PC-3 (cell line): Measurements from ENCODE around the gene LONRF3. TPM values are rescaled to one million over a fixed set of nuclear protein-coding genes. Genes with fewer than 3 reads are reported as not detected.

ENCODE experiments used
- ATAC-seq: fragments of 200-7000 bp; cut with Tn5 transposase; 2 replicates; pipeline ENCODE4 v1.9.1; 2020; ENCODE audit warnings: mild to moderate bottlenecking, moderate library complexity
- BruUV-seq: library from RNA; stranded (reverse); fragments of 400-500 nt; replicated peaks from 2 replicates; lab custom pipeline; 2021; lab: Mats Ljungman, UMichigan
- CTCF ChIA-PET: fragments of 300-600 bp; sonication (Branson Sonifier 250); formaldehyde crosslinking; loops from one replicate; lab custom pipeline; 2022; ENCODE audit warnings: antibody characterized with exemption; lab: Charles Lee
- POLR2A ChIA-PET: fragments of 300-600 bp; sonication (Branson Sonifier 250); formaldehyde crosslinking; loops from one replicate; lab custom pipeline; 2022; ENCODE audit warnings: antibody characterized with exemption; ENCODE audit not compliant: unreplicated experiment; lab: Charles Lee
- DNase-seq: peaks from one replicate; pipeline ENCODE4 v3.0.0-alpha.2; 2015
- H2AFZ ChIP-seq: fragments of 300-600 bp; sonication (generic); 2 replicates; pipeline ENCODE4 v1.6.0; 2016; ENCODE audit warnings: antibody characterized with exemption, low read length
- H3F3A ChIP-seq: fragments of 300-600 bp; sonication (generic); one replicate; pipeline ENCODE4 v1.6.0; 2017; ENCODE audit warnings: antibody characterized with exemption, low read length, control low read depth, mild to moderate bottlenecking; ENCODE audit not compliant: unreplicated experiment
- H3K27ac ChIP-seq: fragments of 300-600 bp; sonication (generic); 2 replicates; pipeline ENCODE4 v1.5.1; 2016; ENCODE audit warnings: mild to moderate bottlenecking, low read length
- H3K27me3 ChIP-seq: fragments of 300-600 bp; sonication (generic); 2 replicates; pipeline ENCODE4 v1.6.1; 2016; ENCODE audit warnings: low read length, mixed read lengths
- H3K36me3 ChIP-seq: fragments of 300-600 bp; sonication (generic); 2 replicates; pipeline ENCODE4 v1.6.1; 2016; ENCODE audit warnings: low read depth, mixed run types, low read length, mixed read lengths
- H3K4me1 ChIP-seq: fragments of 300-600 bp; sonication (generic); 2 replicates; pipeline ENCODE4 v1.5.1; 2016; ENCODE audit warnings: low read length; ENCODE audit not compliant: insufficient read depth
- H3K4me2 ChIP-seq: fragments of 300-600 bp; sonication (generic); 2 replicates; pipeline ENCODE4 v1.6.0; 2016; ENCODE audit warnings: low read length
- H3K4me3 ChIP-seq: fragments of 300-600 bp; sonication (generic); 2 replicates; pipeline ENCODE4 v1.5.1; 2016; ENCODE audit warnings: mild to moderate bottlenecking, low read length, mixed read lengths
- H3K79me2 ChIP-seq: fragments of 300-600 bp; sonication (generic); 2 replicates; pipeline ENCODE4 v1.6.1; 2017; ENCODE audit warnings: low read length, mixed read lengths
- H3K9ac ChIP-seq: fragments of 300-600 bp; sonication (generic); 2 replicates; pipeline ENCODE4 v1.6.0; 2016; ENCODE audit warnings: mild to moderate bottlenecking, low read length
- H3K9me2 ChIP-seq: fragments of 300-600 bp; sonication (generic); replicated peaks from 2 replicates; pipeline ENCODE4 v1.6.1; 2016; ENCODE audit warnings: mixed run types, low read length, mixed read lengths
- H3K9me3 ChIP-seq: fragments of 300-600 bp; sonication (generic); 2 replicates; pipeline ENCODE4 v1.6.1; 2016; ENCODE audit warnings: low read length, mixed read lengths
- H4K20me1 ChIP-seq: fragments of 300-600 bp; sonication (generic); 2 replicates; pipeline ENCODE4 v1.6.1; 2016; ENCODE audit warnings: low read length, mixed read lengths
- EZH2 ChIP-seq: fragments of 300-600 bp; sonication (generic); IDR thresholded peaks from one replicate; pipeline ENCODE4 v1.6.1; 2017; ENCODE audit warnings: antibody characterized with exemption, mild to moderate bottlenecking, low read length; ENCODE audit not compliant: unreplicated experiment
- EZH2phosphoT487 ChIP-seq: fragments of 300-600 bp; sonication (generic); IDR thresholded peaks from 2 replicates; pipeline ENCODE4 v1.6.1; 2018; ENCODE audit warnings: mild to moderate bottlenecking, antibody characterized with exemption, low read length, borderline replicate concordance
- intact Hi-C: fragments of 100-400 bp; cut with micrococcal nuclease; formaldehyde crosslinking; loops from 2 replicates; pipeline ENCODE4 v1.9.0; 2023
- total RNA-seq: library from RNA; depleted of rRNA; stranded (reverse); fragments of >200 nt; gene quantifications from 2 replicates; pipeline ENCODE4 v1.2.3, GENCODE V29; 2014
- TF ChIP-seq, protein P1 (sequence below): fragments of 300-600 bp; sonication (generic); conservative IDR thresholded peaks from 2 replicates; pipeline ENCODE4 v1.5.1; 2017; ENCODE audit warnings: antibody characterized with exemption, low read depth, mild to moderate bottlenecking, low read length

LONRF3 gene
- total RNA-seq, 1 experiment from 2014 or later: 14.5 TPM

DNA sequence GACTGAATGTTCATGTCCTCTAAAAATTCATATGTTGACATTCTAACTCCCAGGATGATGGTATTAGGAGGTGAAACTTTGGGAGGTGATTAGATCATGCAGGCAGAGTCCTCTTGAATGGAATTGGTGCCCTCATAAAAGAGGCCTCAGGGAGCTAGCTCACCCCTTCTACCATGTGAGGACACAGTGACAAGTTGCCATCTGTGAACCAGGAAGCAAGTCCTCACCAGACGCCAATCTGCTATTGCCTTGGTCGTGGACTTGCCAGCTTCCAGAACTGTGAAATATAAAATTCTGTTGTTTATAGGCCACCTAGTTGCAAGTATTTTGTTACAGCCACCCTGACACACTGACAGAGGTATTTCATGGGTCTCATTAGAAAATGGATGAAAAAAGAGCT is 28.5 kb upstream of the LONRF3 start:
- intact Hi-C loops: no loop called here
- Histone ChIP-seq H3K4me3 (no peak overlapping the region), H3K36me3 (no peaks in the 10 kb centered on the region), H3F3A (no peaks in the 10 kb centered on the region), H3K27ac (no peak overlapping the region), H3K9me3 (no peaks in the 10 kb centered on the region), H3K4me1 (no peaks in the 10 kb centered on the region), H4K20me1 (no peaks in the 10 kb centered on the region), H2AFZ (no peak overlapping the region), H3K27me3 (no peaks in the 10 kb centered on the region), H3K9ac (no peak overlapping the region), H3K9me2 (no peaks in the 10 kb centered on the region), H3K4me2 (no peak overlapping the region), H3K79me2 (no peaks in the 10 kb centered on the region)
- DNase-seq: no peak
- POLR2A ChIA-PET: no interaction called here
- TF ChIP-seq, protein P1, sequence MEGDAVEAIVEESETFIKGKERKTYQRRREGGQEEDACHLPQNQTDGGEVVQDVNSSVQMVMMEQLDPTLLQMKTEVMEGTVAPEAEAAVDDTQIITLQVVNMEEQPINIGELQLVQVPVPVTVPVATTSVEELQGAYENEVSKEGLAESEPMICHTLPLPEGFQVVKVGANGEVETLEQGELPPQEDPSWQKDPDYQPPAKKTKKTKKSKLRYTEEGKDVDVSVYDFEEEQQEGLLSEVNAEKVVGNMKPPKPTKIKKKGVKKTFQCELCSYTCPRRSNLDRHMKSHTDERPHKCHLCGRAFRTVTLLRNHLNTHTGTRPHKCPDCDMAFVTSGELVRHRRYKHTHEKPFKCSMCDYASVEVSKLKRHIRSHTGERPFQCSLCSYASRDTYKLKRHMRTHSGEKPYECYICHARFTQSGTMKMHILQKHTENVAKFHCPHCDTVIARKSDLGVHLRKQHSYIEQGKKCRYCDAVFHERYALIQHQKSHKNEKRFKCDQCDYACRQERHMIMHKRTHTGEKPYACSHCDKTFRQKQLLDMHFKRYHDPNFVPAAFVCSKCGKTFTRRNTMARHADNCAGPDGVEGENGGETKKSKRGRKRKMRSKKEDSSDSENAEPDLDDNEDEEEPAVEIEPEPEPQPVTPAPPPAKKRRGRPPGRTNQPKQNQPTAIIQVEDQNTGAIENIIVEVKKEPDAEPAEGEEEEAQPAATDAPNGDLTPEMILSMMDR: no peak
- no peak for TF ChIP-seq EZH2
- no peak for TF ChIP-seq EZH2phosphoT487
- ATAC-seq: no peak
- CTCF ChIA-PET: no interaction called here
- BruUV-seq: no TSS peak

- no peaks in the 10 kb centered on the region for H3K36me3 ChIP-seq
- H3K4me2 ChIP-seq: no peak overlapping the region
- no peaks in the 10 kb centered on the region for H3K9me2 ChIP-seq
- no peak for ATAC-seq
- H3K79me2 ChIP-seq: no peaks in the 10 kb centered on the region
- no peaks in the 10 kb centered on the region for H3K27me3 ChIP-seq
- intact Hi-C loops: no loop called here
- ChIA-PET POLR2A (no interaction called here), CTCF (no interaction called here)
- no peak overlapping the region for H2AFZ ChIP-seq
- H4K20me1 ChIP-seq: no peaks in the 10 kb centered on the region
- no peaks in the 10 kb centered on the region for H3F3A ChIP-seq
- H3K27ac ChIP-seq: no peak overlapping the region
- no peak overlapping the region for H3K4me3 ChIP-seq
- TF ChIP-seq EZH2phosphoT487 (no peak), EZH2 (no peak)
- H3K9me3 ChIP-seq: no peaks in the 10 kb centered on the region
- no peaks in the 10 kb centered on the region for H3K4me1 ChIP-seq
- DNase-seq: no peak
- no TSS peak for BruUV-seq
- H3K9ac ChIP-seq: no peak overlapping the region
Observed at GRCh38 chrX:118948270-118948669, 26.1 kb upstream of the LONRF3 start.

DNA sequence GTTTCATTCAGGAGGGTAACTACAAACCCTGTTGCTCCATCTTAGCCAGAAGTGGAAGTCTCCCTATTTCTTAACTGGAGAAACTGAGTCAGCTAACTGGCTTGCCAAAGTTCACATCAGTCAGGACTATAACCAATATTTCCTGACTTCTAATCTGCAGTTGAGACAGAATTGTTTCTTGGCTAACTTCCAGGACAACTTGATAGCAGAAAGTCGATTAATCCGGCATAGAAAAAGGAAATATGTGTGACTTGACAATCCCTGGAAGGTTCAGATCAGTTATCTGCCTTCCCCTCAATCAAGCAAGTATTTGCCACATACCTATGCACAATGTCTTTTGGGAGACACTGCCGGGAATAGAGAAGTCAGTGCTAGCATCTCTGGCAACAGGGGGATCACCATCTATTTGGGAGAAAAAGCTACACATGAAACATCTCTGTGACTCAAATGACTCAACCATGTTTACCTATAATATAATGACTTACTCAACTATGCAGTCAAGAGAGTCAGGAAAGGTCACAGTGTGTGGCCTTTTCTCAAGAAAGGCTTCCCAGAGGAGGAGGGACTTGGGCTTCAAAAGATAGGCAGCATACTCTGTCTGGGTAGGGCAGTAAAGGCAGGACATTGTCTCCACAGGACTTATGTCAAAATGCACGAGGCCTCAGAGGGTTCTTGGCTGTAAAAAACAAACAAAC is 12.4 kb upstream of the LONRF3 start:
- ATAC-seq (peak; percentile 80), DNase-seq (peak; percentile 65)
- H3K9me2 ChIP-seq: no peaks in the 10 kb centered on the region
- no TSS peak for BruUV-seq
- ChIA-PET CTCF (interaction anchor here (0.6 kb wide), 1 partner anchor 360 kb away, joined by 4 read pairs; no protein-coding TSS in a partner anchor), POLR2A (no interaction called here)
- no peaks in the 10 kb centered on the region for H3K79me2 ChIP-seq
- no peak overlapping the region for H3K4me3 ChIP-seq
- TF ChIP-seq, protein P1: no peak
- no peak for TF ChIP-seq EZH2
- no peak for TF ChIP-seq EZH2phosphoT487
- no peak overlapping the region for H3K4me2 ChIP-seq
- no peaks in the 10 kb centered on the region for H3K9me3 ChIP-seq
- H2AFZ ChIP-seq: no peak overlapping the region
- H3K27me3 ChIP-seq: no peaks in the 10 kb centered on the region
- no peaks in the 10 kb centered on the region for H3F3A ChIP-seq
- no peaks in the 10 kb centered on the region for H3K36me3 ChIP-seq
- H3K9ac ChIP-seq: no peak overlapping the region
- intact Hi-C loops: no loop called here
- H4K20me1 ChIP-seq: no peaks in the 10 kb centered on the region
- H3K27ac ChIP-seq: peak overlapping the region; percentile 7; the same call in 1 of the 2 replicates
- H3K4me1 ChIP-seq: peaks cover 20% of the 10 kb centered on the region
